NT2/D1 (cell line): Measurements from ENCODE around the gene FUT2.

ENCODE experiments used
- DNase-seq: peaks from one replicate; pipeline ENCODE4 v3.0.0-alpha.2; 2011; ENCODE audit warnings: low read depth, low spot score
- H3K27me3 ChIP-seq: 2 replicates; pipeline ENCODE4 v1.6.0; 2011; ENCODE audit warnings: mild to moderate bottlenecking; ENCODE audit not compliant: insufficient read length, insufficient read depth
- H3K36me3 ChIP-seq: 2 replicates; pipeline ENCODE4 v1.6.1; 2011; ENCODE audit warnings: mild to moderate bottlenecking, low read length, mixed read lengths; ENCODE audit not compliant: insufficient read depth, insufficient read length
- H3K4me1 ChIP-seq: 2 replicates; pipeline ENCODE4 v1.5.1; 2011; ENCODE audit not compliant: insufficient read depth, insufficient read length
- H3K4me3 ChIP-seq: 2 replicates; pipeline ENCODE4 v1.5.1; 2011; ENCODE audit warnings: low read depth; ENCODE audit not compliant: insufficient read length
- H3K9ac ChIP-seq: 2 replicates; pipeline ENCODE4 v1.6.0; 2011; ENCODE audit warnings: low read depth; ENCODE audit not compliant: insufficient read length
- H3K9me3 ChIP-seq: 2 replicates; pipeline ENCODE4 v1.5.1; 2011; ENCODE audit warnings: mild to moderate bottlenecking, low read length; ENCODE audit not compliant: insufficient read depth
- SUZ12 ChIP-seq: IDR thresholded peaks from 2 replicates; pipeline ENCODE4 v1.6.1; 2011; ENCODE audit not compliant: insufficient read length, insufficient read depth; ENCODE audit errors: extremely low read depth
- YY1 ChIP-seq: IDR thresholded peaks from 2 replicates; pipeline ENCODE4 v1.6.1; 2011; ENCODE audit not compliant: insufficient read length, insufficient read depth
- ZNF274 ChIP-seq: IDR thresholded peaks from 2 replicates; pipeline ENCODE4 v1.6.1; 2011; ENCODE audit warnings: mild to moderate bottlenecking, low read depth, low read length

Gene FUT2

DNA sequence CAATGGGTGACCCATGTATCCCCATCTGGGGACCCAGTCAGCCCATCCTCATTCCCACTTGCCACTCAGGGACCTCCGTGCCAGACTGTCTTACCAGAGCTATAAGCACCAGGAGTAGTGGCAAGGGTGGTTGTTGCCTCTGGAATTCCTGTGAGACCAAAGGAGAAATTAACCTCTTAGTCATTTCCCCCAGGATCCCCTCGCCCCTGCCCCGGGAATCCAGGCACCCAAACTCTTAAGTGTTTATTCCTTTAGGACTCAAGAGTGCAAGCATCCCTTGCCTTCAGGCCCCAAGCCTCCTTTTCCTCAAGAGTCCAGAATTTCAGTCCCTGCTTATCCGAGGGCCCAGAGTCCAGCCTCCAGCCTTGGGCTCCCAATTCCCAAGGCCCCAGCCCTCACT lies 32.1 kb upstream of the FUT2 start:
- H3K27me3 ChIP-seq: no peaks in the 10 kb centered on the region
- DNase-seq: no peak
- no peak overlapping the region for H3K9ac ChIP-seq
- TF ChIP-seq YY1 (no peak), ZNF274 (no peak), SUZ12 (no peak)
- H3K36me3 ChIP-seq: no peaks in the 10 kb centered on the region
- peaks cover 2% of the 10 kb centered on the region for H3K4me1 ChIP-seq
- H3K4me3 ChIP-seq: no peak overlapping the region
- peaks cover 5% of the 10 kb centered on the region; the same call in 1 of the 2 replicates for H3K9me3 ChIP-seq

DNA sequence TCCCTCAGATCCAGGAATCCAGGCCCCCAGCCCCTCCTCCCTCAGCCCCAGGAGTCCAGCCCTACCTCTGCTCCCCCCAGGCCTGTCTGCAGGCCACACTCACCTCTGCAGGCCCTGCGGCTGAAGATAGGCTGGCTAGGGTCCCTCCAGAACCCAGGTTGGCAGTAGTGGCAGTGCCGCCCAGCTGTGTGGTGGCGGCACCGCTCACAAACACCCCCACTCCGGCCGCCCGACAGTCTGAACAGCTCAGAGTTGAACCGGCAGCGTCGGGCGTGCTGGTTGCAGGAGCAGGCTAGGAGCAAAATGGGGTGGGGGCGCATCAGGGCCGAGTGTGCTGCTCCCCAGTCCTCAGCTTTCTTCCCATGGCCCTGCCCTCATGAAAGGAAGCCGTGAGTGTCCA lies 31.3 kb upstream of the FUT2 start:
- Histone ChIP-seq H3K36me3 (no peaks in the 10 kb centered on the region), H3K4me3 (no peak overlapping the region), H3K9me3 (peaks cover 5% of the 10 kb centered on the region; the same call in 1 of the 2 replicates), H3K9ac (no peak overlapping the region), H3K27me3 (no peaks in the 10 kb centered on the region), H3K4me1 (peaks cover 2% of the 10 kb centered on the region)
- TF ChIP-seq YY1 (no peak), SUZ12 (no peak), ZNF274 (no peak)
- DNase-seq: no peak

GRCh38 chr19:48665786-48666185 lies 30.0 kb upstream of the FUT2 start:
- Histone ChIP-seq H3K4me1 (peaks cover 2% of the 10 kb centered on the region), H3K36me3 (no peaks in the 10 kb centered on the region), H3K4me3 (no peak overlapping the region), H3K9me3 (peaks cover 4% of the 10 kb centered on the region; the same call in 1 of the 2 replicates), H3K9ac (no peak overlapping the region), H3K27me3 (no peaks in the 10 kb centered on the region)
- no peak for DNase-seq
- no peak for TF ChIP-seq SUZ12
- TF ChIP-seq ZNF274: no peak
- TF ChIP-seq YY1: no peak

- no peaks in the 10 kb centered on the region for H3K27me3 ChIP-seq
- no peaks in the 10 kb centered on the region for H3K9me3 ChIP-seq
- no peak overlapping the region for H3K9ac ChIP-seq
- peaks cover 2% of the 10 kb centered on the region for H3K4me1 ChIP-seq
- H3K4me3 ChIP-seq: no peak overlapping the region
- no peak for TF ChIP-seq YY1
- TF ChIP-seq SUZ12: no peak
- TF ChIP-seq ZNF274: no peak
- DNase-seq: no peak
- no peaks in the 10 kb centered on the region for H3K36me3 ChIP-seq
Observed at GRCh38 chr19:48668332-48668731, 27.4 kb upstream of the FUT2 start.

DNA sequence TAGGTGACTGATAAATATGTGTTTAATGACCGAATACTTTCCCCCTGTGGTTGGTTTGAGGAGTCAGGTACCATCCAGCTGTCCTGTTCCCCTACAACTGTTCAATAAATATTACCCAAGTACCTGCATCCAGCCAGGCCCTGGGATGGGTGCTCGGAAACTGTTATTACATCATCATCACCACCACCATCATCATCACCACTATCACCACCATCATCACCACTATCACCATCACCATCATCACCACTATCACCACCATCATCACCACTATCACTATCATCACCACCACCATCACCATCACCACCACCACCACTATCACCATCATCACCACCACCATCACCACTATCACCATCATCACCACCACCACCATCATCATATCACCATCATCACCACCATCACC lies 27.0 kb upstream of the FUT2 start:
- TF ChIP-seq ZNF274 (no peak), SUZ12 (no peak), YY1 (no peak)
- Histone ChIP-seq H3K9ac (no peak overlapping the region), H3K4me1 (peaks cover 5% of the 10 kb centered on the region), H3K4me3 (no peak overlapping the region), H3K36me3 (no peaks in the 10 kb centered on the region), H3K9me3 (no peaks in the 10 kb centered on the region), H3K27me3 (no peaks in the 10 kb centered on the region)
- no peak for DNase-seq

- H3K9me3 ChIP-seq: no peaks in the 10 kb centered on the region
- no peak overlapping the region for H3K9ac ChIP-seq
- DNase-seq: no peak
- no peaks in the 10 kb centered on the region for H3K27me3 ChIP-seq
- peaks cover 8% of the 10 kb centered on the region for H3K4me1 ChIP-seq
- no peak overlapping the region for H3K4me3 ChIP-seq
- no peaks in the 10 kb centered on the region for H3K36me3 ChIP-seq
- no peak for TF ChIP-seq YY1
- TF ChIP-seq ZNF274: no peak
Observed at GRCh38 chr19:48669903-48670668, 25.7 kb upstream of the FUT2 start.

- Histone ChIP-seq H3K9me3 (no peaks in the 10 kb centered on the region), H3K9ac (no peak overlapping the region), H3K4me3 (no peak overlapping the region), H3K36me3 (no peaks in the 10 kb centered on the region), H3K4me1 (peaks cover 8% of the 10 kb centered on the region), H3K27me3 (no peaks in the 10 kb centered on the region)
- no peak for DNase-seq
- no peak for TF ChIP-seq YY1
- TF ChIP-seq SUZ12: no peak
- TF ChIP-seq ZNF274: no peak
Observed at GRCh38 chr19:48670699-48671445, 24.9 kb upstream of the FUT2 start.
